ENCODE measurements around the gene RBCK1. TPM values are rescaled to one million over a fixed set of nuclear protein-coding genes. Genes with fewer than 3 reads are reported as not detected.

Gene RBCK1
- total and polyA plus RNA-seq, 2 donors (not counting 3 experiments of a cell fraction or from before 2014, with no cell fraction given), result 80.4 to 82.7 TPM

- peak; percentile 76 for DNase-seq (ENCODE audit: low read depth, low spot score)
- Histone ChIP-seq H3K36me3 (ENCODE audit: control insufficient read depth in 2 of 2, extremely low read depth in 1 of 2, insufficient read depth in 2 of 2, low read length in 2 of 2) (peaks cover 0 to 29% of the 10 kb centered on the region in 2 experiments), H3K27me3 (ENCODE audit: control insufficient read depth in 2 of 2, insufficient read depth in 2 of 2, low read length in 2 of 2) (no peaks in the 10 kb centered on the region), H3K9ac (replicated peaks; ENCODE audit: extremely low read depth, insufficient read depth, low read length) (no peak overlapping the region), H3K9me1 (replicated peaks; ENCODE audit: control insufficient read depth, extremely low read depth, insufficient read depth, low read length) (no peaks in the 10 kb centered on the region), H4K20me1 (replicated peaks; ENCODE audit: control insufficient read depth, extremely low read depth, insufficient read depth, low read length) (no peaks in the 10 kb centered on the region), H2AFZ (ENCODE audit: low read depth, low read length) (no peak overlapping the region), H3K4me1 (ENCODE audit: control insufficient read depth, extremely low read depth, insufficient read depth, low read length) (no peaks in the 10 kb centered on the region), H3K9me3 (replicated peaks; ENCODE audit: control insufficient read depth, insufficient read depth, low read length) (no peaks in the 10 kb centered on the region), H3K27ac (ENCODE audit: insufficient read depth, low read depth, low read length) (no peak overlapping the region), H3K4me3 (replicated peaks in 1 of 3; ENCODE audit: insufficient read depth in 1 of 3, low read depth in 1 of 3, low read length in 3 of 3) (no peak overlapping the region), H3K79me2 (ENCODE audit: control insufficient read depth, insufficient read depth, low read length) (no peaks in the 10 kb centered on the region), H3K4me2 (ENCODE audit: insufficient read depth, low read length) (no peak overlapping the region)
- dilution Hi-C loops (cut with MboI; ENCODE audit: extremely low pct_ligation_motif_present, low sequenced_read_pairs) (no loop called here), intact Hi-C loops (cut with micrococcal nuclease) (loop anchor here (1.0 to 2.0 kb wide), 3 partner anchors 48 to 77 kb away; no protein-coding TSS in a partner anchor)
- ChIA-PET POLR2A (no interaction called here), CTCF (interaction anchor here (0.5 to 5.3 kb wide), 51 partner anchors 9 to 309 kb away, joined by 3 to 120 read pairs (median 5); partner anchors contain the start of genes NRSN2, SOX12 and TRIB3)
- TF ChIP-seq POLR2AphosphoS5 (IDR thresholded peaks at IDR 0.05; ENCODE audit: insufficient read depth, low read depth, low read length), result no peak
- peak; percentile 76 to 86 for TF ChIP-seq CTCF (IDR thresholded peaks at IDR 0.05; ENCODE audit: extremely low read depth in 1 of 2, insufficient read depth in 1 of 2, low read depth in 1 of 2, low read length in 2 of 2)
- FAIRE-seq, result peak; percentile 91
- BruUV-seq (replicated peaks), result no TSS peak
These were observed 23.2 kb downstream of the RBCK1 start for GRCh38 chr20:431012-431904.

GRCh38 chr20:432208-432607 is 24.1 kb downstream of the RBCK1 start:
- no peak overlapping the region for H3K4me2 ChIP-seq (ENCODE audit: insufficient read depth, low read length)
- H3K27me3 ChIP-seq (ENCODE audit: control insufficient read depth in 2 of 2, insufficient read depth in 2 of 2, low read length in 2 of 2), result no peaks in the 10 kb centered on the region
- no TSS peak for BruUV-seq (replicated peaks)
- TF ChIP-seq FOS (IDR thresholded peaks at IDR 0.05; ENCODE audit: borderline replicate concordance, insufficient read depth, low read length) (no peak), MYC (IDR thresholded peaks at IDR 0.05; ENCODE audit: low read depth, low read length) (no peak), CTCF (IDR thresholded peaks at IDR 0.05; ENCODE audit: extremely low read depth in 1 of 2, insufficient read depth in 1 of 2, low read depth in 1 of 2, low read length in 2 of 2) (no peak), JUN (IDR thresholded peaks at IDR 0.05; ENCODE audit: borderline replicate concordance, insufficient read depth, insufficient read length, low read depth) (no peak), EZH2 (IDR thresholded peaks at IDR 0.05; ENCODE audit: borderline replicate concordance, low read depth, low read length, severe bottlenecking) (no peak)
- DNase-seq (ENCODE audit: low read depth, low spot score) (no peak), FAIRE-seq (no peak)
- no peaks in the 10 kb centered on the region for H3K4me1 ChIP-seq (ENCODE audit: control insufficient read depth, extremely low read depth, insufficient read depth, low read length)
- H3K4me3 ChIP-seq (replicated peaks in 1 of 3; ENCODE audit: insufficient read depth in 1 of 3, low read depth in 1 of 3, low read length in 3 of 3), result no peak overlapping the region
- no peaks in the 10 kb centered on the region for H4K20me1 ChIP-seq (replicated peaks; ENCODE audit: control insufficient read depth, extremely low read depth, insufficient read depth, low read length)
- no peaks in the 10 kb centered on the region for H3K9me3 ChIP-seq (replicated peaks; ENCODE audit: control insufficient read depth, insufficient read depth, low read length)
- no peaks in the 10 kb centered on the region for H3K9me1 ChIP-seq (replicated peaks; ENCODE audit: control insufficient read depth, extremely low read depth, insufficient read depth, low read length)
- intact Hi-C loops (cut with micrococcal nuclease), result no loop called here
- dilution Hi-C loops (cut with MboI; ENCODE audit: extremely low pct_ligation_motif_present, low sequenced_read_pairs), result no loop called here
- H3K9ac ChIP-seq (replicated peaks; ENCODE audit: extremely low read depth, insufficient read depth, low read length), result no peak overlapping the region
- H3K36me3 ChIP-seq (ENCODE audit: control insufficient read depth in 2 of 2, extremely low read depth in 1 of 2, insufficient read depth in 2 of 2, low read length in 2 of 2), result peaks cover 0 to 35% of the 10 kb centered on the region in 2 experiments
- H3K27ac ChIP-seq (ENCODE audit: insufficient read depth, low read depth, low read length), result no peak overlapping the region
- no peak overlapping the region for H2AFZ ChIP-seq (ENCODE audit: low read depth, low read length)
- no peaks in the 10 kb centered on the region for H3K79me2 ChIP-seq (ENCODE audit: control insufficient read depth, insufficient read depth, low read length)
- ChIA-PET CTCF (interaction anchor here (0.8 to 5.3 kb wide), 15 partner anchors 22 to 306 kb away, joined by 4 to 120 read pairs (median 9); partner anchors contain the start of genes NRSN2, SOX12 and TRIB3), POLR2A (no interaction called here)

Data from endothelial cell of umbilical vein (primary cell).